ENCODE measurements around the gene PSMD2.
"Not testable (repeated sequence)": the region's sequence is repeated elsewhere in the genome, so short reads cannot be mapped to it uniquely, and the experiment has no call there.

PSMD2 gene

DNA sequence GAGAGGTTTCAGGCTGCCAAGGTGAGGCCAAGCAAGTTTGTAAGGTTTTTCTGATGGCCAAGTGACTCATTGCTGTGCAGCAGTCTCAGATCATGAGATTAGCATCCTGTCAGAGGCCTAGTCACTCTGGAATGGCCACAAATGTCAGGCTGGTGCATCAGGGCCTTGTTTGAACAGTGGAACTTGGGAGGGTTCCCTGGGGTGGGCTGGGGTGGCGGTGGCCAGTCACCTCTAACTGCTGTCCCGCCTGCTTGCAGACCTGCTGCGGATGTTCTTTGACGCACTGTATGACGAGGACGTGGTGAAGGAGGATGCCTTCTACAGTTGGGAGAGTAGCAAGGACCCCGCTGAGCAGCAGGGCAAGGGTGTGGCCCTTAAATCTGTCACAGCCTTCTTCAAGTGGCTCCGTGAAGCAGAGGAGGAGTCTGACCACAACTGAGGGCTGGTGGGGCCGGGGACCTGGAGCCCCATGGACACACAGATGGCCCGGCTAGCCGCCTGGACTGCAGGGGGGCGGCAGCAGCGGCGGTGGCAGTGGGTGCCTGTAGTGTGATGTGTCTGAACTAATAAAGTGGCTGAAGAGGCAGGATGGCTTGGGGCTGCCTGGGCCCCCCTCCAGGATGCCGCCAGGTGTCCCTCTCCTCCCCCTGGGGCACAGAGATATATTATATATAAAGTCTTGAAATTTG lies 35.6 kb downstream of the PSMD2 start:
- TF ChIP-seq ZNF274 (IDR thresholded peaks at IDR 0.05; ENCODE audit: low read depth, low read length) = no peak
- H3K4me3 ChIP-seq (ENCODE audit: low read length) = no peak overlapping the region

GRCh38 chr3:184335291-184335660 lies 36.2 kb downstream of the PSMD2 start:
- no peak overlapping the region; the same call in 1 of the 2 replicates for H3K4me3 ChIP-seq (ENCODE audit: low read length)
- TF ChIP-seq ZNF274 (IDR thresholded peaks at IDR 0.05; ENCODE audit: low read depth, low read length) = no peak

DNA sequence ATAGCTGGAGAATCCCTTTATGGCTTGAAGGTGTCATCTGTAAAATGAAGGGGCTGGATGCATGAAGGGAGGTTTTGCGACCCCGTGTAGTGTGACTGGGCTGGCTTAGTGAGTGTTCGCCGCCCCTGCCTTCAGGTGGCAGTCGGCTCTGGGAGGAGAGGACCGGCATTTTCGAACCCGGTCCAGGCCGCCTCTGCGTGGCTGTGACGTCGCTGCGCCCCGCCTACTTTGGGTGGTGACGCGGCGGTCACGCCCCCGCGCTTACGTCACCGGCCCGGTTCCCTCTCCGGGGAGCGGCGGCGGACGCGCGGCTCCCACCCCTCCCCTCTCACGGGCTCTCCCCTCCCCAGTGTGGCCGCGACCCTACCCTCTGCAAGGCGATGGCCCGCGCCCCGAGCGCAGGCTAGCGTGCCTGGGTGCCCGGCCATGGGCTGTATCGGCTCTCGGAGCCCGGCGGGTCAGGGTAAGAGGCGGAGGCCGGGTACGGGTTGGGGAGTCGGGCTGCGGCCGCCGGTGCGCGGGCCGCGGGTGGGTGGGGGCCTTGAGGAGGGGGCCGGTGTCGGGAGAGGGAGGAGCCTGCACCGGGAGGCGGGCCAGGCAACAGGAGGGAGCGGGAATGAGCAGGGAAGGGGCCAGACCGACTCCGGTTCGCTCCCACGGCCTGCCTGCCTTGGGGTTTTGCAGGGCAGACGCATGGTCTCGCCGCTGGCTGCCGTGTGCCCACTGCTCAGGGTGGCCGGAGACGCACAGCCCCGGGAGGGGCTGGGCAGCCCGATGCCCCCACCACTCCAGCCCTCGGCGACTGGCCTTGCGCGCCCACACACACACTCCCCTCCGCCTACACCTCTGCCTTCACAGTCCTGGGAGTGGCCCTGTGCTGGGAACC lies 36.9 kb downstream of the PSMD2 start:
- H3K4me3 ChIP-seq (ENCODE audit: low read length) = peak overlapping the region; percentile 63; the same call in 1 of the 2 replicates
- no peak for TF ChIP-seq ZNF274 (IDR thresholded peaks at IDR 0.05; ENCODE audit: low read depth, low read length)

DNA sequence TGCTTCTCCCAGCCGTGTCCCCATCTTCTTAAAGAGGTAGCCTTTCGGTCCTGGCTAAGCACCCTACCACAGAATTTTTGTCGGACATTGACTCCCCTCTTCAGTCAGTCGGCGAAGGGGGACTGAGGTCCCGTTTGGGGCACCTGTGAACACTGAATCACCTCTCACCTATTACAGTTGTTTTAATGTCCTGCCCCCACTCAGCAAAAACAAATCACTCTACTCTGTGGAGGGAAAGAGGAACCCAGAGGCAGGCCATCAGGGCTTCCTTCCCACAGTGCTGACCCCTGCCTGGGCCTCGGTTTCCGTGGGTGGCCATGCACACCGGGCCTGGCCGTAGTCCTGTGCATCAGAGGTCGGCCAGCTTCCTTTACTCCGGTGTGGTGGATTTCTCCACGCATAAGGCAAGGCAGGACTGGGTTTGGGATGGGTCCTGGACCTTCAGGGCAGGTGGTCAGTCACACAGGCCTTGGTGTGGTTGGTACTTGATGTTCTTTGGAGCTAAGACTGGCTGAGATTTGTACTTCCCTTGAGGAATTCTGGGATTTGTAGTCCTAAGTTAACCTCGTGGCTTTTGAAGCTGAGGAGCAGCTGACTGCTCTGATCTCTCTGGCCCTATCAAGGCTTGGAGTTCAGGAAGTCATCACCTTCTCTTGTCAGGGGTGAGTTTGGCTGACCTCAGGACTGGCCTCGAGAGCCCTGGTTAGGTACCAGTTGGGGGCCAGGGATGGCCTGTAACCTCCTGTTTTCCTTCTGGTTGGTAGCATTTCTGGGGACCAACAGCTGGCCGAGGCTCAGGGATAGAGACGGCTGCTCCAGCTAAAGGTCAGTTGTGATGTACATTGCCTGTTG lies 37.7 kb downstream of the PSMD2 start:
- no peak for TF ChIP-seq ZNF274 (IDR thresholded peaks at IDR 0.05; ENCODE audit: low read depth, low read length)

GRCh38 chr3:184337399-184337714 lies 38.3 kb downstream of the PSMD2 start, which contains the start of gene FAM131A:
Gene FAM131A, plus strand, starts transcription at chr3:184337600. Its CDS starts 31 bp downstream, at chr3:184337631.
- peak within 1 kb of the TSS; percentile 63; the same call in 1 of the 2 replicates for H3K4me3 ChIP-seq (ENCODE audit: low read length)
- no peak for TF ChIP-seq ZNF274 (IDR thresholded peaks at IDR 0.05; ENCODE audit: low read depth, low read length)

More for the DNA sequence above, 37.7 kb downstream of the PSMD2 start:
- H3K4me3 ChIP-seq (ENCODE audit: low read length) = peak overlapping the region; percentile 63; the same call in 1 of the 2 replicates

DNA sequence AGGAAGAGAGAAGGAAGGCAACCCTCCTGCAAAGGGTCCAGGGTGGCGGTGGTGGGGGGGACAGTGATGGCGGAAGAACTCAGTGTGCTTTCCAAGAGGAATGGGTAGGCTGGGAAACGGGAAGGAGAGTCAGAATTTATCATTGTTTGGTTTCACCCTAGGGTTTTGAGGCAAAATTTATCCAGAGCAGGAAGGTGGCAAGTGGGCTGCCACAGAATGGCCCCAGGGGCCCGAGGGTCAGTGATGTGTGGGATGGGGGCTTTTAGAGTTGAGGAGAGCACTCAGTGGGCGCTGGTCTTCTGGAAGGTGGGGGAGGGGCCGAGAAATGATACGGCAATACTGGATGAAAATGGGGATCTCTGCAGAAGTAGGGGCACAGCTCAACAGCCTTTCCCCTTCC lies 38.9 kb downstream of the PSMD2 start:
- TF ChIP-seq ZNF274 (IDR thresholded peaks at IDR 0.05; ENCODE audit: low read depth, low read length) = no peak
- no peak overlapping the region for H3K4me3 ChIP-seq (ENCODE audit: low read length)

GRCh38 chr3:184338511-184338945 lies 39.5 kb downstream of the PSMD2 start:
- H3K4me3 ChIP-seq (ENCODE audit: low read length) = no peak overlapping the region
- TF ChIP-seq ZNF274 (IDR thresholded peaks at IDR 0.05; ENCODE audit: low read depth, low read length) = no peak

- TF ChIP-seq ZNF274 (IDR thresholded peaks at IDR 0.05; ENCODE audit: low read depth, low read length) = no peak
- no peak overlapping the region for H3K4me3 ChIP-seq (ENCODE audit: low read length)
These were observed 40.0 kb downstream of the PSMD2 start for GRCh38 chr3:184339001-184339400.

DNA sequence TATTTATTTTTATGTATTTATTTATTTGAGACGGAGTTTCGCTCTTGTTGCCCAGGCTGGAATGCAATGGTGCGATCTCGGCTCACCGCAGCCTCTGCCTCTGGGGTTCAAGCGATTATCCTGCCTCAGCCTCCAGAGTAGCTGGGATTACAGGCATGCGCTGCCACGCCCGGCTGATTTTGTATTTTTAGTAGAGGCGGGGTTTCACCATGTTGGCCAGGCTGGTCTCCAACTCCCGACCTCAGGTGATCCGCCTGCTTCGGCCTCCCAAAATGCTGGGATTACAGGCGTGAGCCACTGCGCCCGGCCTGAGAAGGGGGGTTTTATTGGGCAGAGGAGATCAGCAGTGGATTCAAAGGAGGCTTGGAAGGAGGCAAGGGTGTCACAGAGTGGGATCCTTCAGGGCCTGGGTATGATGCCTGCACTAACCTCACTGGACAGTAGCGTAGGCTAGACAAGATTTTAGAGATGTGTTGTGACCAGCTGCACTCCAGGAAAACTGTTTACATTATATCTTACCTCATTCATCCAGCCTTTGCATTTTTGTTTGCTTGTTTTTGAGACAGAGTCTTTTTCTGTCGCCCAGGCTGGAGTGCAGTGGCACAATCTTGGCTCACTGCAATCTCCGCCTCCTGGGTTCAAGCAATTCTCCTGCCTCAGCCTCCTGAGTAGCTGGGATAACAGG lies 40.6 kb downstream of the PSMD2 start:
- H3K4me3 ChIP-seq (ENCODE audit: low read length) = not testable (repeated sequence)

- no peak for TF ChIP-seq ZNF274 (IDR thresholded peaks at IDR 0.05; ENCODE audit: low read depth, low read length)
- no peak overlapping the region for H3K4me3 ChIP-seq (ENCODE audit: low read length)
These were observed 42.9 kb downstream of the PSMD2 start for GRCh38 chr3:184341925-184342324.

- no peak overlapping the region for H3K4me3 ChIP-seq (ENCODE audit: low read length)
- TF ChIP-seq ZNF274 (IDR thresholded peaks at IDR 0.05; ENCODE audit: low read depth, low read length) = no peak
These were observed 44.3 kb downstream of the PSMD2 start for GRCh38 chr3:184343200-184343876.

DNA sequence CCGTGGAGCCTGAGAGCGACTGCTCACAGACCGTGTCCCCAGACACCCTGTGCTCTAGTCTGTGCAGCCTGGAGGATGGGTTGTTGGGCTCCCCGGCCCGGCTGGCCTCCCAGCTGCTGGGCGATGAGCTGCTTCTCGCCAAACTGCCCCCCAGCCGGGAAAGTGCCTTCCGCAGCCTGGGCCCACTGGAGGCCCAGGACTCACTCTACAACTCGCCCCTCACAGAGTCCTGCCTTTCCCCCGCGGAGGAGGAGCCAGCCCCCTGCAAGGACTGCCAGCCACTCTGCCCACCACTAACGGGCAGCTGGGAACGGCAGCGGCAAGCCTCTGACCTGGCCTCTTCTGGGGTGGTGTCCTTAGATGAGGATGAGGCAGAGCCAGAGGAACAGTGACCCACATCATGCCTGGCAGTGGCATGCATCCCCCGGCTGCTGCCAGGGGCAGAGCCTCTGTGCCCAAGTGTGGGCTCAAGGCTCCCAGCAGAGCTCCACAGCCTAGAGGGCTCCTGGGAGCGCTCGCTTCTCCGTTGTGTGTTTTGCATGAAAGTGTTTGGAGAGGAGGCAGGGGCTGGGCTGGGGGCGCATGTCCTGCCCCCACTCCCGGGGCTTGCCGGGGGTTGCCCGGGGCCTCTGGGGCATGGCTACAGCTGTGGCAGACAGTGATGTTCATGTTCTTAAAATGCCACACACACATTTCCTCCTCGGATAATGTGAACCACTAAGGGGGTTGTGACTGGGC lies 45.7 kb downstream of the PSMD2 start:
- H3K4me3 ChIP-seq (ENCODE audit: low read length) = no peak overlapping the region
- TF ChIP-seq ZNF274 (IDR thresholded peaks at IDR 0.05; ENCODE audit: low read depth, low read length) = no peak
